ENCODE measurements around the gene CENPO. TPM values are rescaled to one million over a fixed set of nuclear protein-coding genes. Genes with fewer than 3 reads are reported as not detected.
A peak's percentile ranks its signal among the peaks of the same experiment; 100 is the strongest.

The CENPO gene
- total RNA-seq, 2 experiments from 2014 or later = 48.0 to 52.2 TPM

GRCh38 chr2:24809316-24810007, 16.2 kb downstream of the CENPO start:
- H3K4me3 Mint-ChIP-seq = no peak overlapping the region
- no peak for DNase-seq
- H3K27ac Mint-ChIP-seq = no peak overlapping the region
- H3K27me3 Mint-ChIP-seq = no peaks in the 10 kb centered on the region
- H3K9me3 Mint-ChIP-seq = peaks cover 2% of the 10 kb centered on the region
- peaks cover 43% of the 10 kb centered on the region for H3K36me3 Mint-ChIP-seq
- H3K4me1 Mint-ChIP-seq = peaks cover 7% of the 10 kb centered on the region

GRCh38 chr2:24813691-24814137, 20.5 kb downstream of the CENPO start:
- H3K4me3 Mint-ChIP-seq = no peak overlapping the region
- peaks cover 28% of the 10 kb centered on the region for H3K36me3 Mint-ChIP-seq
- H3K27me3 Mint-ChIP-seq = no peaks in the 10 kb centered on the region
- H3K27ac Mint-ChIP-seq = no peak overlapping the region
- H3K9me3 Mint-ChIP-seq = no peaks in the 10 kb centered on the region
- DNase-seq = no peak
- H3K4me1 Mint-ChIP-seq = peaks cover 5% of the 10 kb centered on the region

GRCh38 chr2:24814516-24814915, 21.3 kb downstream of the CENPO start:
- H3K27me3 Mint-ChIP-seq = no peaks in the 10 kb centered on the region
- H3K27ac Mint-ChIP-seq = no peak overlapping the region
- H3K4me1 Mint-ChIP-seq = no peaks in the 10 kb centered on the region
- peaks cover 29% of the 10 kb centered on the region for H3K36me3 Mint-ChIP-seq
- no peak overlapping the region for H3K4me3 Mint-ChIP-seq
- no peak for DNase-seq
- H3K9me3 Mint-ChIP-seq = no peaks in the 10 kb centered on the region

- Mint-ChIP-seq H3K4me1 (no peaks in the 10 kb centered on the region), H3K36me3 (peaks cover 32% of the 10 kb centered on the region), H3K27me3 (no peaks in the 10 kb centered on the region), H3K4me3 (no peak overlapping the region), H3K9me3 (no peaks in the 10 kb centered on the region), H3K27ac (no peak overlapping the region)
- DNase-seq = no peak
Observed at GRCh38 chr2:24815171-24815570, 21.9 kb downstream of the CENPO start.

- H3K36me3 Mint-ChIP-seq = peaks cover 39% of the 10 kb centered on the region
- DNase-seq = no peak
Observed at GRCh38 chr2:24816404-24816803, 23.2 kb downstream of the CENPO start.

GRCh38 chr2:24816884-24817283, 23.7 kb downstream of the CENPO start:
- Mint-ChIP-seq H3K4me1 (peaks cover 2% of the 10 kb centered on the region), H3K36me3 (peaks cover 37% of the 10 kb centered on the region), H3K27ac (no peak overlapping the region), H3K27me3 (no peaks in the 10 kb centered on the region), H3K9me3 (no peaks in the 10 kb centered on the region), H3K4me3 (no peak overlapping the region)
- no peak for DNase-seq

More at GRCh38 chr2:24816404-24816803, 23.2 kb downstream of the CENPO start:
- Mint-ChIP-seq H3K27me3 (no peaks in the 10 kb centered on the region), H3K9me3 (no peaks in the 10 kb centered on the region), H3K27ac (no peak overlapping the region), H3K4me3 (no peak overlapping the region), H3K4me1 (peaks cover 2% of the 10 kb centered on the region)

GRCh38 chr2:24818721-24819167, 25.5 kb downstream of the CENPO start:
- H3K4me3 Mint-ChIP-seq = no peak overlapping the region
- peaks cover 32% of the 10 kb centered on the region for H3K36me3 Mint-ChIP-seq
- peaks cover 2% of the 10 kb centered on the region for H3K4me1 Mint-ChIP-seq
- no peak overlapping the region for H3K27ac Mint-ChIP-seq
- H3K9me3 Mint-ChIP-seq = no peaks in the 10 kb centered on the region
- no peaks in the 10 kb centered on the region for H3K27me3 Mint-ChIP-seq
- DNase-seq = no peak

- H3K27me3 Mint-ChIP-seq = no peaks in the 10 kb centered on the region
- H3K36me3 Mint-ChIP-seq = peaks cover 35% of the 10 kb centered on the region
- DNase-seq = no peak
- H3K4me3 Mint-ChIP-seq = no peak overlapping the region
- H3K9me3 Mint-ChIP-seq = no peaks in the 10 kb centered on the region
- peak overlapping the region; percentile 16 for H3K27ac Mint-ChIP-seq
- peaks cover 2% of the 10 kb centered on the region for H3K4me1 Mint-ChIP-seq
Observed at GRCh38 chr2:24819442-24820174, 26.4 kb downstream of the CENPO start.

GRCh38 chr2:24820175-24820513, 26.9 kb downstream of the CENPO start:
- H3K4me1 Mint-ChIP-seq = peaks cover 2% of the 10 kb centered on the region
- DNase-seq = no peak
- no peaks in the 10 kb centered on the region for H3K9me3 Mint-ChIP-seq
- H3K27me3 Mint-ChIP-seq = no peaks in the 10 kb centered on the region
- H3K4me3 Mint-ChIP-seq = no peak overlapping the region
- peaks cover 40% of the 10 kb centered on the region for H3K36me3 Mint-ChIP-seq
- H3K27ac Mint-ChIP-seq = no peak overlapping the region

- no peak for DNase-seq
- H3K27ac Mint-ChIP-seq = peak overlapping the region; percentile 54
- peaks cover 41% of the 10 kb centered on the region for H3K36me3 Mint-ChIP-seq
Observed at GRCh38 chr2:24820598-24821432, 27.6 kb downstream of the CENPO start.

GRCh38 chr2:24821433-24821891, 28.2 kb downstream of the CENPO start:
- Mint-ChIP-seq H3K27ac (no peak overlapping the region), H3K4me1 (peaks cover 10% of the 10 kb centered on the region), H3K4me3 (no peak overlapping the region), H3K36me3 (peaks cover 43% of the 10 kb centered on the region), H3K27me3 (no peaks in the 10 kb centered on the region), H3K9me3 (no peaks in the 10 kb centered on the region)
- no peak for DNase-seq

More at GRCh38 chr2:24820598-24821432, 27.6 kb downstream of the CENPO start:
- Mint-ChIP-seq H3K27me3 (no peaks in the 10 kb centered on the region), H3K9me3 (no peaks in the 10 kb centered on the region), H3K4me1 (peaks cover 3% of the 10 kb centered on the region), H3K4me3 (no peak overlapping the region)

- Mint-ChIP-seq H3K4me1 (peaks cover 16% of the 10 kb centered on the region), H3K36me3 (peaks cover 42% of the 10 kb centered on the region), H3K9me3 (no peaks in the 10 kb centered on the region), H3K4me3 (no peak overlapping the region), H3K27ac (no peak overlapping the region), H3K27me3 (no peaks in the 10 kb centered on the region)
- DNase-seq = no peak
Observed at GRCh38 chr2:24822049-24822706, 29.0 kb downstream of the CENPO start.

GRCh38 chr2:24824071-24824588, 30.9 kb downstream of the CENPO start:
- H3K27ac Mint-ChIP-seq = no peak overlapping the region
- H3K9me3 Mint-ChIP-seq = no peaks in the 10 kb centered on the region
- no peak for DNase-seq

More at GRCh38 chr2:24824071-24824588, 30.9 kb downstream of the CENPO start:
- H3K27me3 Mint-ChIP-seq = no peaks in the 10 kb centered on the region
- H3K4me1 Mint-ChIP-seq = peaks cover 18% of the 10 kb centered on the region
- H3K4me3 Mint-ChIP-seq = no peak overlapping the region
- peaks cover 45% of the 10 kb centered on the region for H3K36me3 Mint-ChIP-seq

Measured in activated naive CD8-positive, alpha-beta T cell treated with anti-CD3 and anti-CD28 coated beads for 36 hours (primary cell).